HG03457 (cell line): ENCODE data around the gene TMCC2.
"Not testable (repeated sequence)": the region's sequence is repeated elsewhere in the genome, so short reads cannot be mapped to it uniquely, and the experiment has no call there.

Experiments
- ATAC-seq: cut with Tn5 transposase; IDR thresholded peaks from one replicate; pipeline ENCODE4 v1.9.1; 2021; ENCODE audit warnings: moderate number of reproducible peaks; ENCODE audit not compliant: unreplicated experiment

Gene TMCC2

GRCh38 chr1:205275916-205276688 is 48.4 kb downstream of the TMCC2 start:
- ATAC-seq = no peak

- ATAC-seq = no peak
Observed at GRCh38 chr1:205276689-205277065, 48.9 kb downstream of the TMCC2 start.

DNA sequence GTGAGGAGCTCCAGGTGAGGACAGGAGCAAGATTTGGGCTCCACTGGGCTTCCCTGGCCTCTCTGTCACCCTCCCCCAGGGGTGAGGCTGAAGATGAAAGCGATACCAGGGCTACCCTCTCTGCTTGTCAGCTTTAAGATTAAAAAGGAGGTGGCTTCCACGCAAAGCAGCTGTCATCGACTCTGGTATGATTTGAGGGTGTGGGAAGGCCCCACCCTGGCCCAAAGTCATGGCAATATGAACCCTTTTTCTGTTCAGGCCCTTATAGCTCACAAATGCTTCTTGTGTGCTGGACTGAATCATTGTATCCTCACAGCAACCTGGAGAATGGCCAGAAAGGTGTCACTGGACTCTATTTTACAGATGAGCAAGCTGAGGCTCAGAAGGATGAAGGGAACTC is 52.2 kb downstream of the TMCC2 start:
- ATAC-seq = no peak

DNA sequence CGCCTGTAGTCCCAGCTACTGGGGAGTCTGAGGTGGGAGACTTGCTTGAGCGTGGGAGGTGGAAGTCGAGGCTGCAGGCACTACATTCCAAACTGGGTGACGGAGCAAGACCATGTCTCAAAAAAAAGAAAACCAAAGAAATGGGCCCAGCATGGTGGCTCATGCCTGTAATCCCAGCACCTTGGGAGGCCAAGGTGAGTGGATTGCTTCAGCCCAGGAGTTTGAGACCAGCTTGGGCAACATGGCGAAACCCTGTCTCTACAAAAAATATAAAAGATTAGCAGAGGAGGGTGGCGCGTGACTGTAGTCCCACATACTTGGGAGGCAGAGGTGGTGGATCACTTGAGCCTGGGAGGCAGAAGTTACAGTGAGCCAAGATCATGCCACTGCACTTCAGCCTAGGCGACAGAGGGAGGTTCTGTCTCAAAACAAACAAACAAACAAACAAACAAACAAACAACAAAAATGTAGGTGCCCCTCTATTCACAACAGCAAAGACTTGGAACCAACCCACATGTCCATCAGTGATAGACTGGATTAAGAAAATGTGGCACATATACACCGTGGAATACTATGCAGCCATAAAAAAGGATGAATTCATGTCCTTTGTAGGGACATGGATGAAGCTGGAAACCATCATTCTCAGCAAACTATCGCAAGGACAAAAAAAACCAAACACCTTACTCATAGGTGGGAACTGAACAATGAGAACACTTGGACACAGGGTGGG is 53.1 kb downstream of the TMCC2 start:
- ATAC-seq = not testable (repeated sequence)

DNA sequence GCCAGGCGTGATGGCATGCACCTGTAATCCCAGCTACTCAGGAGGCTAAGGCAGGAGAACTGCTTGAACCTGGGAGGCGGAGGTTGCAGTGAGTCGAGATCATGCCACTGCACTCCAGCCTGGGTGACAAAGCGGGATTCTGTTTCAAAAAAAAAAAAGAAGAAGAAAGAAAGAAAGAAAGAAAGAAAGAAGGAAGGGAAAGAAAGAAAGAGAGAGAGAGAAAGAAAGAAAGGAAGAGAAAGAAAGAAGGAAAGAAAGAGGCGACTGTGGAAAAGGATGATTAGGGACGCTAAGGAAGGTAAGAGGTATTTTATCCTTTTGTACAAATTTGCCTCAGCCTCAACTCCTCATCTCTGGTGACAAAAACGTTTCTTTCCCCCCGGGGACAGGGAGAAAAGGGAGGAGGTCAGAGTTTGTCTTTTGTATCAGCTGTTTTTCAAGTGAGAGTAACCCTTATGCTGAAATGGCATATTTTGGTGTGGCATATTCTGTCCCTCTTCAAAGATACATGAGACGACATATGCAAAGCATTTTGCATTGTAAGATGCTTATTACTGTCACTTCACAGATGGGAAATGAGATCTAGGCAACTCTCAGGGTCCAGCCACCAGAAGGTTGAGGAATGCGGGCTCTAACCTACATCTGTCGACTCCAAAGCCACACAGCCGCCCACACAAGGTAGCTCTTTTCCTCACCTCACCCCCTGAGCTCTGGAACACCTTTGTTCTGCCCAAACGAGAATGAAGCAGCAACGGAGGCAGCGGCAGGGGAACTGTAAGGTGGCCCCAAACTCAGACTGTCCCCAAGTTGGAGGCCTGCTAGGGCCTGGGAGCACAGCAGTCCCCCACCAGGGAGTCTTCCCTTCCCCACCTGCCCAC is 55.8 kb downstream of the TMCC2 start:
- ATAC-seq = no peak

DNA sequence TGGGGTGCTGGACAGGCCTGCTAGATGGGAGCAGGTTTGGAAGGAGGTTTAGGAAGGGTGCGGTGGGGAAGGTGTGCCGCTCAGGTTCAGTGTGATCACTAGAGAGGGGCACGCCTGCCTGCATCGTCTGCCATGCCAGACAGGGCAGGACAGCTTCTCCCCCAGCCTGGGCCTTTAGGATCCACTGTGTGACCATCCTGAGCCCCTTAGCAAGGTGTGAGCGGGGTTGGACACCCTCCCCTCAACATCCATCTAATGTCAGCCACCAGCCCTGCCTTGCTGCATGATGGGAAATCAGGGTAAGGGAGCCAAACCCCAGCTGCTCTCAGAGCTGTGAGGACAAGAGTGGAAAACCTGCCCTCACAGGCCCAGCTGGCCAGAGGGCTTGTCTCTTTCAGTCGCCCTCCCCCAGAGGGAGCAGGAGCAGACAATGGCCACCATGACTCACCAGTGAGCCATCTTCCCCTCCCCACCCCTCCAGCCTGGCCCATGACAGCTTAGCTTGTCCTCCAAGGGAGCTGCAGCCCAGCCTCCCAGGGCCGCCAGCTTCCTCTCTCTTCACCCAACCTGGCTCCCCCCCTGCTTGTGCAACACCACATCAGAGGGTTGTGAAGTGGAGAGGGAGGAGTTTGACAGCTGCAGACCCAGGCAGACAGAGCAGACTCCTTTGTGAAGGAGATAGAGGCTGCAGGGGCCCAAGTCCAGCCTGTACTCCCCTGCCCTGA is 56.8 kb downstream of the TMCC2 start:
- no peak for ATAC-seq

- no peak for ATAC-seq
Observed at GRCh38 chr1:205285381-205286101, 57.8 kb downstream of the TMCC2 start.

GRCh38 chr1:205286335-205286950 is 58.7 kb downstream of the TMCC2 start:
- ATAC-seq = no peak

DNA sequence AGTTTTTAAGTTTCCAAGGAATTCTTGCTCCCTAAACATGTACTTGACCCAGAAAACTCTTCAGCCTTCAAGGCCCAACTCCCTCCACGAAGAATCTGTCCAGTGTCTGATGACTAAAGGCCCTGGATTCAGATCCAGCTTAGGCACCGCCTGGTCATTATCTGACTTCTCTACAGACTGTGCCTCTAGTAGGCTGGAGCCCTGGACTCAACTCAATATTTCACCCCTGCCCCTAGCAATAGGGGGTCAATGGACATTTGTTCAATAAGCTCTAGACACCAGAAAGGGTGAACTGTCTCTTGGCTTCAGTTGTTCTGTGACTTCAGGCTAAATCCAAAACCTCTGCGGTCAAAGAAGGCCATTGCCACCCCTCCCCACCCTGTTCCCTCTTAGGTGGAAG is 59.3 kb downstream of the TMCC2 start:
- no peak for ATAC-seq

- peak; percentile 67 for ATAC-seq
Observed at GRCh38 chr1:205287767-205288559, 60.2 kb downstream of the TMCC2 start.

- no peak for ATAC-seq
Observed at GRCh38 chr1:205291596-205291995, 63.9 kb downstream of the TMCC2 start.

DNA sequence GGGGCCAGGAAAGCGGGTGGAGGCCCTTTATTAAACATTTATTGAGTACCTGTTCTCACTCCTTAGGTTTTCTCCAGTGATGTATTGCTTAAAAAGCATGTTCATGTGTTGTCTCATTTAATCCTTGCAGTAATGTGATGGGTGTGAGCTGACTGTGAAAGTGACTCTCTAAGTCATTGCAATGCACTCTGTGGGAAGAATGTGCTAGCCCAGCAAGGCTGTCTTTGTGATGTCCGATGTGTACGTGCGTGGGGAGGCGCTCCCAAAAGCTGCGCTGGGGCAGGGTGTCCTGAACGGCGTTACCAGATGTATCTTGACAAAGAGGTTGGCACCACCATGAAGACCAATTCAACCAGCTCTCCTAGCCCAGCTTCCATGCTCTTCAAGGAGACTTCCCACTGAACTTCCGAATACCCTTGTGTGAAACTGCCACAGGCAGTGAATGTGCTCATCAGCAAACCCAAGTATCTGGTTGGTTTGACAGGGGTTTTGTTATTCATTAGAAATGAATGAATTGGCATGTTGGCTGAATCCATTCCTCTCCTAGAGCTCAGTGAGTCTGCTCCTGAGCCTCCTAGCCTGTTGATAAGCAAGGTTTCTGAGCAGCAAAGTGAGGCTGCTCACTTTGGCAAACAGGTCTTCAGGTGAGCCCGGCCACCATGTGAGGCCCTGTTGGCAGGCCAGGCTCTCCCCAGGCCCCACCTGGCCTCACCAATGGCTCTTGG is 65.8 kb downstream of the TMCC2 start:
- no peak for ATAC-seq

DNA sequence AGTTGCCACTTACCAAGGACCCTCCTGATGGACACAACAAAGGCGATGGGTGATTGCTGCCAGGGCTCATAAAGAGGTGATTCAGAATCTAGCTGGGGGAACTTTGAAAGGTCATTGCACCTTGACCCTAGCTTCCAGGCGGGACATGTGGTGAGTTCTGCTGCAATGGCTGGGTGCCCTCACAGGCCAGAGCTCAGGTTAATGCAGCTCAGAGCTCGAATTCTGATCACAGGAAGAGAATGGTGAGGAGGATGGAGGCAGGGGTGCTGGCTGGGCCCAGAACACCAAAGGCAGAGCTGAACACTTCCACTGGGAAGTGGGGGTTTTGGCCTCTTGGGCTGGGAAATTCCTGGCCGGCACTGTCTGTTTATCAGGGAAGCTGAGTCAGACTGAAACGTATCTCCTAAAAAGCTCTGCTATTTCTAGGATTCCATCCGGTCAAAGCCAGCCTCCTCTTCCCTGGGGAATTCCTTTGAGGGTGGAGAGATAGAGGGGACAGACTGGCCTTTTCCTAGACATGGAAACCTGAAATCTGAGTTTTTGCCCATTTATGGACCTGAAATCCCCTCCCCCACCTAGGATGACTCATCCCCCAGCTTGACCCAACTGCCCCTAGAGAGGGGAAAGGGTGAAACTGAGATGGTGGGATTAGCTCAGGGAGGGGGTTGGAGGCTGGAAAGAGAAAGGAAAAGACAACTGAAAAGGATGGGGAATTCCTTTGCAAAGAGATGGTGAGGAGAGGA is 66.6 kb downstream of the TMCC2 start:
- ATAC-seq = no peak

- no peak for ATAC-seq
Observed at GRCh38 chr1:205294934-205295333, 67.2 kb downstream of the TMCC2 start.

GRCh38 chr1:205296154-205296553 is 68.4 kb downstream of the TMCC2 start:
- no peak for ATAC-seq

DNA sequence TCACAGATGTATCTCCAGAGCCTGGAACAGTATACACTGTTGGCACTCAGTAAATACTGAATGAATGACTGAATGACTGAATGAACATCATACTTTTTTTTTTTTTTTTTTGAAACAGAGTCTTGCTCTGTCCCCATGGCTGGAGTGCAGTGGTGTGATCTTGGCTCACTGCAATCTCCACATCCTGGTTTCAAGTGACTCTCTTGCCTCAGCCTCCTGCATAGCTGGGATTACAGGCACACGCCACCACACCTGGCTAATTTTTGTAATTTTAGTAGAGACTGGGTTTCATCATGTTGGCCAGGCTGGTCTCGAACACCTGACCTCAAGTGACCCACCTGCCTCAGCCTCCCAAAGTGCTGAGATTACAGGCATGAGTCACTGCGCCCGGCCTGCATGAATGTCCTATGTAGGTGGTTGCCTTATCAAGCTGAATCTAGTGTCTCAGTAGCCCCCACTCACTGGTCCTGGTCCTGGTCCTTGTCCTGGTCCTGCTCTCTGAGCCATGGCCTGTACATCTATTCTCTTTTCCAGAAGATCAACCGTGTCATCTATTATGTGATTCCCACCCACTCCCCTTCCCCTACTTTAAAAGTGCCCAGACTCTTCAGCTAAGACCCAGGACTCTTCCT is 69.9 kb downstream of the TMCC2 start:
- not testable (repeated sequence) for ATAC-seq
